HEK293 (cell line): Measurements from ENCODE around the gene CDC42SE1.

Experiments
- CTCF ChIA-PET: fragments of 350-600 bp; formaldehyde crosslinking; extraction: SDS; loops from one replicate; lab custom pipeline; 2021; ENCODE audit warnings: antibody characterized with exemption; lab: Yijun Ruan, JAX
- POLR2A ChIA-PET: fragments of 300-600 bp; formaldehyde crosslinking; extraction: SDS; loops from one replicate; lab custom pipeline; 2020; ENCODE audit warnings: antibody characterized with exemption, inconsistent platforms; lab: Yijun Ruan, JAX
- H3K27ac ChIP-seq: fragments of 200-500 bp; sonication (Bioruptor generic); 2 replicates; pipeline ENCODE4 v1.5.1; 2014; ENCODE audit warnings: low read depth, low read length, control low read depth, inconsistent platforms; ENCODE audit errors: extremely low read depth
- H3K36me3 ChIP-seq, 2 experiments: fragments of 200-500 bp in 1 of 2; sonication (Bioruptor generic) in 1 of 2; 1 replicate in 1 of 2; 2 replicates in 1 of 2; pipeline ENCODE4 v1.5.1; 2014 to 2017; ENCODE audit warnings: inconsistent platforms in 2 of 2, low read length in 2 of 2; ENCODE audit not compliant: control insufficient read depth in 2 of 2, insufficient read depth in 1 of 2
- H3K4me1 ChIP-seq: fragments of 200-500 bp; sonication (Bioruptor generic); 2 replicates; pipeline ENCODE4 v1.5.1; 2014; ENCODE audit warnings: mild to moderate bottlenecking, low read length, inconsistent platforms; ENCODE audit not compliant: control insufficient read depth, insufficient read depth
- H3K4me3 ChIP-seq: 2 replicates; pipeline ENCODE4 v1.5.1; 2011; ENCODE audit warnings: low read depth, mild to moderate bottlenecking, control low read depth, low read length, moderate library complexity
- H3K9me3 ChIP-seq: fragments of 200-500 bp; sonication (Bioruptor generic); 2 replicates; pipeline ENCODE4 v1.5.1; 2014; ENCODE audit warnings: low read depth, low read length, inconsistent platforms; ENCODE audit not compliant: control insufficient read depth, insufficient read depth
- BCL11B ChIP-seq: fragments of 450-650 bp; formaldehyde crosslinking; IDR thresholded peaks from 2 replicates; pipeline ENCODE4 v1.5.1; 2016; ENCODE audit warnings: low read depth, missing biosample characterization, missing genetic modification characterization
- ELK4 ChIP-seq: IDR thresholded peaks from 2 replicates; pipeline ENCODE4 v1.6.1; 2011; ENCODE audit warnings: mild to moderate bottlenecking, low read depth, low read length, borderline replicate concordance
- GLI2 ChIP-seq: fragments of 450-650 bp; formaldehyde crosslinking; IDR thresholded peaks from 2 replicates; pipeline ENCODE4; 2017; ENCODE audit warnings: missing biosample characterization, missing genetic modification characterization, low read depth, borderline replicate concordance
- GLI4 ChIP-seq: fragments of 450-650 bp; formaldehyde crosslinking; IDR thresholded peaks from 2 replicates; pipeline ENCODE4 v1.5.1; 2016; ENCODE audit warnings: missing biosample characterization, missing genetic modification characterization
- KLF17 ChIP-seq: fragments of 450-650 bp; formaldehyde crosslinking; IDR thresholded peaks from 2 replicates; pipeline ENCODE4 v1.5.1; 2016; ENCODE audit warnings: missing biosample characterization, missing genetic modification characterization
- PRDM10 ChIP-seq: fragments of 450-650 bp; formaldehyde crosslinking; IDR thresholded peaks from 2 replicates; pipeline ENCODE4 v1.5.1; 2016; ENCODE audit warnings: missing biosample characterization, missing genetic modification characterization
- REPIN1 ChIP-seq: fragments of 450-650 bp; formaldehyde crosslinking; IDR thresholded peaks from 2 replicates; pipeline ENCODE4 v1.5.1; 2017; ENCODE audit warnings: missing biosample characterization, missing genetic modification characterization, low read depth
- SALL2 ChIP-seq: fragments of 450-650 bp; formaldehyde crosslinking; IDR thresholded peaks from 2 replicates; pipeline ENCODE4 v1.5.0; 2017; ENCODE audit warnings: missing biosample characterization, mild to moderate bottlenecking, missing genetic modification characterization, borderline replicate concordance
- SCRT2 ChIP-seq: fragments of 450-650 bp; formaldehyde crosslinking; IDR thresholded peaks from 2 replicates; pipeline ENCODE4 v1.5.1; 2016; ENCODE audit warnings: missing biosample characterization, missing genetic modification characterization
- YY1 ChIP-seq: fragments of 450-650 bp; formaldehyde crosslinking; IDR thresholded peaks from 2 replicates; pipeline ENCODE4 v1.5.1; 2018; ENCODE audit warnings: missing biosample characterization, missing genetic modification characterization
- ZBTB1 ChIP-seq: fragments of 450-650 bp; formaldehyde crosslinking; IDR thresholded peaks from 2 replicates; pipeline ENCODE4 v1.5.1; 2016; ENCODE audit warnings: missing biosample characterization, missing genetic modification characterization
- ZBTB48 ChIP-seq: fragments of 450-650 bp; formaldehyde crosslinking; IDR thresholded peaks from 2 replicates; pipeline ENCODE4 v1.5.1; 2016; ENCODE audit warnings: missing biosample characterization, missing genetic modification characterization
- ZFP69B ChIP-seq: fragments of 450-650 bp; formaldehyde crosslinking; IDR thresholded peaks from 2 replicates; pipeline ENCODE4 v1.5.1; 2016; ENCODE audit warnings: missing biosample characterization, missing genetic modification characterization
- ZNF10 ChIP-seq: fragments of 450-650 bp; formaldehyde crosslinking; IDR thresholded peaks from 2 replicates; pipeline ENCODE4 v1.5.1; 2017; ENCODE audit warnings: missing biosample characterization, missing genetic modification characterization
- ZNF146 ChIP-seq: fragments of 450-650 bp; formaldehyde crosslinking; IDR thresholded peaks from 2 replicates; pipeline ENCODE4 v1.5.1; 2016; ENCODE audit warnings: missing biosample characterization, missing genetic modification characterization
- ZNF23 ChIP-seq: fragments of 450-650 bp; formaldehyde crosslinking; IDR thresholded peaks from 2 replicates; pipeline ENCODE4 v1.5.1; 2016; ENCODE audit warnings: missing biosample characterization, missing genetic modification characterization, borderline replicate concordance
- ZNF26 ChIP-seq: fragments of 450-650 bp; formaldehyde crosslinking; IDR thresholded peaks from 2 replicates; pipeline ENCODE4 v1.5.1; 2016; ENCODE audit warnings: missing biosample characterization, missing genetic modification characterization
- ZNF398 ChIP-seq: fragments of 450-650 bp; formaldehyde crosslinking; IDR thresholded peaks from 2 replicates; pipeline ENCODE4 v1.5.1; 2017; ENCODE audit warnings: missing biosample characterization, missing genetic modification characterization
- ZNF426 ChIP-seq: fragments of 450-650 bp; formaldehyde crosslinking; IDR thresholded peaks from 2 replicates; pipeline ENCODE4 v1.5.1; 2017; ENCODE audit warnings: missing biosample characterization, missing genetic modification characterization, mild to moderate bottlenecking, inconsistent platforms, moderate library complexity
- ZNF544 ChIP-seq: fragments of 450-650 bp; formaldehyde crosslinking; IDR thresholded peaks from 2 replicates; pipeline ENCODE4 v1.5.0; 2017; ENCODE audit warnings: missing biosample characterization, missing genetic modification characterization
- ZNF585B ChIP-seq: fragments of 450-650 bp; formaldehyde crosslinking; IDR thresholded peaks from 2 replicates; pipeline ENCODE4 v1.5.1; 2016; ENCODE audit warnings: missing biosample characterization, missing genetic modification characterization
- ZNF785 ChIP-seq: fragments of 450-650 bp; formaldehyde crosslinking; IDR thresholded peaks from 2 replicates; pipeline ENCODE4 v1.5.1; 2016; ENCODE audit warnings: missing biosample characterization, missing genetic modification characterization
- ZNF792 ChIP-seq: fragments of 450-650 bp; formaldehyde crosslinking; IDR thresholded peaks from 2 replicates; pipeline ENCODE4 v1.5.1; 2016; ENCODE audit warnings: missing biosample characterization, missing genetic modification characterization

Gene CDC42SE1

GRCh38 chr1:151043163-151043562 is 16.3 kb downstream of the CDC42SE1 start:
- no peaks in the 10 kb centered on the region for H3K9me3 ChIP-seq
- no peak for TF ChIP-seq ZNF10 (tag by site-specific recombination)

GRCh38 chr1:151039521-151039920 is 19.9 kb downstream of the CDC42SE1 start:
- no peaks in the 10 kb centered on the region for H3K4me1 ChIP-seq
- no peak overlapping the region for H3K27ac ChIP-seq
- TF ChIP-seq ZNF785 (tag by site-specific recombination), result no peak
- TF ChIP-seq ELK4, result no peak
- no peak for TF ChIP-seq ZBTB48
- TF ChIP-seq GLI2 (tag by site-specific recombination), result no peak
- no peak for TF ChIP-seq SALL2 (tag by site-specific recombination)
- TF ChIP-seq ZNF26 (tag by site-specific recombination), result no peak
- no peak for TF ChIP-seq ZNF585B (tag by site-specific recombination)
- no peak for TF ChIP-seq PRDM10
- TF ChIP-seq ZBTB1 (tag by site-specific recombination), result no peak
- H3K9me3 ChIP-seq, result no peaks in the 10 kb centered on the region
- H3K36me3 ChIP-seq, result peaks cover 2 to 22% of the 10 kb centered on the region in 2 experiments
- POLR2A ChIA-PET, result no interaction called here
- H3K4me3 ChIP-seq, result no peak overlapping the region
- CTCF ChIA-PET, result interaction anchor here (1.3 to 1.7 kb wide), 2 partner anchors 8 to 15 kb away, joined by 4 to 6 read pairs; partner anchors contain the start of gene C1orf56

More at GRCh38 chr1:151043163-151043562, 16.3 kb downstream of the CDC42SE1 start:
- CTCF ChIA-PET, result interaction anchor here (0.5 to 1.6 kb wide), 3 partner anchors 18 to 50 kb away, joined by 3 to 7 read pairs (median 3); no protein-coding TSS in a partner anchor
- H3K4me1 ChIP-seq, result no peaks in the 10 kb centered on the region
- H3K4me3 ChIP-seq, result no peak overlapping the region
- POLR2A ChIA-PET, result interaction anchor here (0.6 kb wide), 1 partner anchor 64 kb away, joined by 3 read pairs; no protein-coding TSS in a partner anchor
- H3K36me3 ChIP-seq, result peaks cover 0 to 8% of the 10 kb centered on the region in 2 experiments; a peak in 2 of 3 replicates
- H3K27ac ChIP-seq, result no peak overlapping the region

GRCh38 chr1:151037032-151037431 is 22.4 kb downstream of the CDC42SE1 start:
- Histone ChIP-seq H3K4me3 (no peak overlapping the region), H3K27ac (no peak overlapping the region), H3K4me1 (no peaks in the 10 kb centered on the region), H3K36me3 (peaks cover 6 to 28% of the 10 kb centered on the region in 2 experiments), H3K9me3 (no peaks in the 10 kb centered on the region)
- CTCF ChIA-PET, result no interaction called here
- POLR2A ChIA-PET, result no interaction called here
- TF ChIP-seq ZNF146 (tag by site-specific recombination) (no peak), REPIN1 (tag by site-specific recombination) (no peak), ZNF792 (tag by site-specific recombination) (no peak), ZFP69B (no peak), KLF17 (no peak), ZNF426 (tag by site-specific recombination) (no peak), YY1 (tag by site-specific recombination) (no peak), ZNF398 (tag by site-specific recombination) (no peak), BCL11B (tag by site-specific recombination) (no peak), ZNF23 (tag by site-specific recombination) (no peak), ZNF544 (tag by site-specific recombination) (no peak), SCRT2 (no peak), GLI4 (no peak)
